HCEC 1CT (cell line): ENCODE results near the gene PLA2G1B.

Experiments used
- DNase-seq: peaks from one replicate; pipeline ENCODE4 v3.0.0-alpha.2; 2017

Gene PLA2G1B

DNA sequence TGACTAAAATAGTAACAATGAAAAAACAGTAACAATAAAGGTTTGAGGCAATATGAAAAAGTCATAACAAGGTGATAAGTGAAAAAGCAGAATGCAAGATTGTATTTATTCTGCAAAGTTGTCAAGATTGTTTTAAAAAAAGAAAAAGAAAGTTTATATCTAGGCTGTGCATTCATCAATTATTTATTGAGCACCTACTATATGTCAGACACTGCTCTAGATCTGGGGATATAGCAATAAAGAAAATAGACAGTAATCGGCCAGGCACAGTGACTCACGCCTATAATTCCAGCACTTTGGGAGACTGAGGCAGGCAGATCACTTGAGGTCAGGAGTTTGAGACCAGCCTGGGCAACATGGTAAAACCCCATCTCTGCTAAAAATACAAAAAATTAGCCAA, 3.8 kb downstream of the PLA2G1B start:
- DNase-seq, result no peak

DNA sequence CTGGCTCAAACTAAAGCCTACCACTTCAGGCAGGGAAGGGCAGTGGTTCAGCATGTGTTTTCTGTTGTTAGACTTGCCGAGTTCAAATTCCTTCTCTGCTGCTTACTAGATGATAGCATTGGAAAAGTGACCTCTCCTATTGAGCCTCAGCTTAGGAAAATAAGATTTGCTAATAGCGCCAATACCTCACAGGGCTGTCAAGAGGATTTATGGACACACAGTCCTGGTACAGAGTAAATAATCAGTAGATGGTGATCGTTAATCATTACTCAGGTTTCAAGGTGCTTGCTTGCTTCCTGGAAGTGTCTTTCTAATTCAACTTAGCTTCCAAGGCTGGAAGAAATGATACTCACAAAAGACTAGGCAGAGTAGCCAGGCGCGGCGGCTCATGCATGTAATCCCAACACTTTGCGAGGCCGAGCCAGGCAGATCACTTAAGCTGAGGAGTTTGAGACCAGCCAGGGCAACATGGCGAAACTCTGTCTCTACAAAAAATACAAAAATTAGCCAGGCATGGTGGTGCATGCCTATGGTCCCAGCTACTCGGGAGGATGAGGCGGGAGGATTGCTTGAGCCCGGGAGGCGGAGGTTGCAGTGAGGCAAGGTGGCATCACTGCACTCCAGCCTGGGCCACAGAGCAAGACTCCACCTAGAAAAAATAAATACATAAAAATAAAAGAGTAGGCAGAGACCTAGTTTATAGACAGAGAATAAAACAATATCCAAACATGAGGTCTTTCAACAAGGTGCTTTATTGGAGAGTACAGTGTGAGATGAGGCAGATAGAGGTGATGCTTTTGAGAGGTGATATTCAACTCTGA, 6.0 kb downstream of the PLA2G1B start:
- DNase-seq, result no peak

DNA sequence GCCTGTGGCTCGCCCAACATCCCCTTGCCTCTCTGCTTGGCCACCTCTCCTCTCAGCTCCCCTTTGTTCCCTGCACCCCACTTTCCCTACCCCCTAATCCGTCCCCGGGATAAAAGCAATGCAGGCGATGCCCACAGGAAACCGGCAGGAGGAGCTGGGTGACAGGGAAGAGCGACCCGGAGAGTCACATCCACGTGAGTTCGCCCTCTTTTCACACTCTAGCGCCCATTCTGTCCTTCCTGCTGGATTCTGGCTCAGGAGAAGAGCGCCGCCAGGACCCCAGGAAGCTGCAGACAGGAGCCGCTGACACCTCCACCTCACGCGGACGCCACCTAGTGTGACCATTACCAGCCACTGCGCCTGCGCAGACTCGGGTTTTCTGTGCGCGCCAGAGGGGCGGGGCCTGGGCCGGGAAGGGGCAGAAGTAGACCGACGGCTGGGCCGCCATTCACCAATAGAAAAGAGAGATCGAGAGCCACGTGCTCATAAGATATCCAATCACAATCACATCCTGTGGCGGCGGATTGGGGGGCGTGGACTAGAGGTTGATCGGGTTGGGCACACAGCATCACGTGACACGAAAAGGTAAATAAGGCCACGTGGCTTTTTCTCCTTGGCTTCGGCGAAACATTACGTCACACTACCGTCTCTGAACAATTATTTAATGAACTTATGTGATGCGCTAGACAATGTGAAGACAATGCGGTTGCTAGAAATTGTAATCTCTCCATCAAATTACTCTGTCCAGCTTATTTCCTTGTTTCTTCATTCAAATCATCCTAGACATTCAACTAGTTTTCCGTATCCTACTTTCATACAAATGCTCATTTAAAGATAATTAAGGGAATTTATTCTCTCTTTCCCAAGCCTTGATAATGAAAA, 10.1 kb downstream of the PLA2G1B start:
- peak; percentile 100 for DNase-seq

DNA sequence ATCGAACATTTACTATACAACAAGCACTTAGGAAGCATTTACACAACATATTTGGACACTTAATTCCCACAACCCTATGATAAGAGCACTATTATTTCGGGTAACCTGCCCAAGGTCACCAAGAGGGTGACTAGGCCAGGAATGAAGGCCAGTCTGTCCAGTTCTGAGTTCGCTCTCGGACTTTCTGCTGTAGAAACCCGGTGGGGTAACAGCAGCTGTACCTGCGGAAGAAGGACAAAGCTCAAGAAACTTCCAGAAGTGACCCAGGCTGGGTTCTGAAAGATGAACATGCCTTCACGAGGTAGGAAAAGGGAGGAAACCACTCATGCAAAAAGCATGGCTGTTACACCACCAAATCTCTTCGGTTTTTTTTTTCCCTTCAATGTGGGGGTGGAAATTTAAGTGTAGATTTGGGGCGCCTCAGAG, 10.8 kb downstream of the PLA2G1B start:
- no peak for DNase-seq

DNA sequence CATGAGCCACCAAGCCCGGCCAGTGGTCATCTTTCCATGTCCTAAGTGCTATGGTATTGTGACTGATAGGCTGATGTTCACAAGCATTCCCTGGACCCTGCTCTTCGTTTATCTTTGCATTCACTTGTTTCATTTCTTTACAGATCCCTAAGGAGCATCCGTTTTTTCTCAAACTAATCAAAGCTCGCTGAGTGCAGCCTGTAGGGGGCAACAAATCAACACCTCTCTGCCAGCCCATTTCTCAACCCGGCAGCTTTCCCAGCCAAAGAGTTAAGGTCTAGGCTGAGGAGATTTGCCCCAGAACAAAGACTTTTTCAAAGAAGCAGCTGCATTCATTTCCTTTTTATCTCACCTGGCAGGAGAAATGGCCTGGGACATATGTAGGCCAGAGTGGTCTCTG, 13.4 kb downstream of the PLA2G1B start:
- peak; percentile 10 for DNase-seq

DNA sequence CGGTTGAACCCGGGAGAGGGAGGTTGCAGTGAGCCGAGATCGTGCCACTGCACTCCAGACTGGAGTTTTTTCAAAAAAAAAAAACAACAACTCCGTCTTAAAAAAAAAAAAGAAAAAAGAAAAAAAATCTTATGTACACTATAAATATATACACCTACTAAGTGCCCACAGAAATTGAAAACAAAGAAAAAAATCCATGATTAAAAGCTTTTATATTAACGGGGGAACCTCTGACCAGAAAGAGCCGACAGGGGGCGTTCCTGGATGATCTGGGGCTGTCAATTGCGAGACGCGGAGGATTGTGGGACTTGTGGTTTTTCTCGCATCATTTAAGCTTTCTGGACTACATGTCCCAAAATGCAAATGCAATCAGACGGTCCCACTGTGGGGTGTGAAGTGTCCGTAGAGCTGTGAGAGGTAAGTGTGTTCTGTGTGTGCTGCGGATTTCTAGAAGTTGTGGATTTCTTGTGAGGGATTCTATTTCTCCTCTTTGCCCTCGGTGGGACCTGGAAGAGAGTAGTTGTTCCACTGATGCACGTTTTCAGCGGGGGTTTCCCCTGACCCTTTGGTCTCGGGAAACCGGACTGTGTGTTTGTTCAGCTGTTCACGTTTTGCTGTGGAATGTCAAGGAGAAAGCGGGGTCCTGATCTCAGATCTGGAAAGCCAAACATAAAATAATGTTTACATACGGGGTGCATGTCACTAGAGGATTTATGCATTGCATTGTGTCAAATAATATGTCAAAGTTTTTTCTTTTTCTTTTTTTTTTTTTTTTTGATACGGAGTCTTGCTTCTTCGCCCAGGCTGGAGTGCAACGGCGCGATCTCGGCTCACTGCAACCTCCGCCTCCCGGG, 25.4 kb downstream of the PLA2G1B start, which contains the start of gene SIRT4:
SIRT4 (plus strand) TSS at position 360 of the 854 bp plus-strand sequence. CDS start 1,241 bp downstream, outside the sequence.
- peak; percentile 92 for DNase-seq

DNA sequence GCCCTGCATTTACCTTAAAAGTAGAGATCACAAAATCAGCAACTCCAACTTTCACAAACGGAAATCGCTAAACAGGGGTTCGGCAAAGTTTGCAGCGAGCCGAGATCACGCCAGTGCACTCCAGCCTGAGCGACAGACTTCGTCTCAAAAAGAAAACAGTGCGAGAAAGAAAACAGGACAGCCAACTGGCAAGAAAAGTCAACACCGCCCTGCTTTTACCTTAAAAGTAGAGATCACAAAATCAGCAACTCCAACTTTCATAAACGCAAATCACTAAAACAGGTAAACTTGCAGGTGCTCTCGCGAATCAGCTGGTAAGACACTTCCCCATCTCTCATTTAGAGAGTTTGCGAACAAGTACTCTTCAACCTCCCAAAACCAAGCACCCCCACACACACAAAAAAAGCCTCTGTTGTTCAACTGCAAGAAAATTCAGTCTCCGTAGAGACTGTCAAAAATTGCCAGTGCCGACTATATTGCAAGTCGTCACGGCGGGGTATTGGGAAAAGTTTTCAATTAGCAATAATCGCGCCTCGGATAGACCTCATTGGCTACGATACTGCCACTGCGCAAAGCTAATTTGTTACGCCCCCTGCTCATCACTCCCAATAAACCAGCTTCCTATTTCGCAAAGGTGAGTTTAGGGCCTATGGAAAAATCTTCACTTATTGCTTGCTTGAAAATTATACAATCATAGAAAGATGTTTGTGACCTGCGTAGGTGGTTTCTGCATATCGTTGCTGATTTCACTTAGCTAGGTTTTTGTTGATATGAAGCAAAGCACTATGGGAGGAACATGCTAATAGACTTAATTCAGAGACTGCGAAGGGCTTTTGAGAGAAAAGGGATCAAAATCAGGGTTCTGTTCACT, 34.7 kb downstream of the PLA2G1B start, which contains the start of gene RNU4-1:
RNU4-1 (minus strand) TSS at position 577 of the 871 bp plus-strand sequence.
- DNase-seq, result peak; percentile 97

DNA sequence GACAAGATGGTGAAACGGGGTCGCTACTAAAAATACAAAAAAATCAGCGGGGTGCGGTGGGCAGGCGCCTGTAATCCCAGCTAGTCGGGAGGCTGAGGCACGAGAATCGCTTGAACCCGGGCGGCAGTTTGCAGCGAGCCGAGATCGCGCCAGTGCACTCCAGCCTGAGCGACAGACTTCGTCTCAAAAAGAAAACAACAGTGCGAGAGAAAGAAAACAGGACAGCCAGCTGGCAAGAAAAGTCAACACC, 35.2 kb downstream of the PLA2G1B start:
- DNase-seq, result no peak

DNA sequence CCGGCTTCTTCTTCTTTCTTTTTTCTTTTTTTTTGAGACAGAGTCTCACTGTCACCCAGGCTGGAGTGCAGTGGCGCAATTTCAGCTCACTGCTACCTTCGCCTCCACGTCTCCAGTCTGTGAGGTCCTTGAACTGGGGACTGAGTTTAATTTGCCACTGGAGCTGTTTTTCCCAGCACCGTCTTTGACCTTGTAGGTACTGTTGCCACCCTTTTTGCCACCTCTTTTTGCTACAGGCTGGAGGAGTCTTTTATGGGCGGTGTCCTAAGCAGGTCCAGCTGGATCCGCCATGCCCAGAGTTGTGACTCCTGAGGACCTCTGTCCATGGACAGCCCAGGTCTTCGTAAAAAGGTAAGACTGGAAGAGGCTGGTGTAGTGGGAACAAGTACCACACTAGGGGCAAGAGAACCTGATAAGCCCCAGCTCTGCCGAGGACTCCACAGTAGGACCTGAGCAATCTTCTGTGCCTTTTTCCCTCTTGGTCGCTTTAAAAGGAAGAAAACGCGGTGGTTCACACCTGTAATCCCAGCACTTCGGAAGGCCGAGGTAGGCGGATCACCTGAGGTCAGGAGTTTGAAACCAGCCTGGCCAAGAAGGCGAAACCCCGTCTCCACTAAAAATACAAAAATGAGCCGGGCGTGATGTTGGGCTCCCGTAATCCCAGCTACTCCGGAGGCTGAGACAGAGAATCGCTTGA, 36.8 kb downstream of the PLA2G1B start:
- no peak for DNase-seq

DNA sequence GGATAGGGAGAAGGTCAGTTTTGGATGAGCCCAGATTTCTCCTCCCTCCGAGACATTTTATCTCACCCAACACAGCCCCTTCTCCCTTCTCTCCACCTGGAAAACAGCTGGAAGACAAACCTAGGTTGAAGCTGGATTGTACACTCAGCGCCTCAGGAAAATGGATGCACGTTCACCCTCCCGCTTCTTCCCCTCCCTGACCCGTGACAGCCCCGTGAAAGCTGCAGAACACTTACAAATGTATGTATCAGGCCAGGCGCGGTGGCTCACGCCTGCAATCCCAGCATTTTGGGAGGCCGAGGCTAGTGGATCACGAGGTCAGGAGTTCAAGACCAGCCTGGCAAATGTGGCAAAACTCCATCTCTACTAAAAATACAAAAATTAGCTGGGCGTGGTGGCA, 40.1 kb downstream of the PLA2G1B start:
- DNase-seq, result no peak

DNA sequence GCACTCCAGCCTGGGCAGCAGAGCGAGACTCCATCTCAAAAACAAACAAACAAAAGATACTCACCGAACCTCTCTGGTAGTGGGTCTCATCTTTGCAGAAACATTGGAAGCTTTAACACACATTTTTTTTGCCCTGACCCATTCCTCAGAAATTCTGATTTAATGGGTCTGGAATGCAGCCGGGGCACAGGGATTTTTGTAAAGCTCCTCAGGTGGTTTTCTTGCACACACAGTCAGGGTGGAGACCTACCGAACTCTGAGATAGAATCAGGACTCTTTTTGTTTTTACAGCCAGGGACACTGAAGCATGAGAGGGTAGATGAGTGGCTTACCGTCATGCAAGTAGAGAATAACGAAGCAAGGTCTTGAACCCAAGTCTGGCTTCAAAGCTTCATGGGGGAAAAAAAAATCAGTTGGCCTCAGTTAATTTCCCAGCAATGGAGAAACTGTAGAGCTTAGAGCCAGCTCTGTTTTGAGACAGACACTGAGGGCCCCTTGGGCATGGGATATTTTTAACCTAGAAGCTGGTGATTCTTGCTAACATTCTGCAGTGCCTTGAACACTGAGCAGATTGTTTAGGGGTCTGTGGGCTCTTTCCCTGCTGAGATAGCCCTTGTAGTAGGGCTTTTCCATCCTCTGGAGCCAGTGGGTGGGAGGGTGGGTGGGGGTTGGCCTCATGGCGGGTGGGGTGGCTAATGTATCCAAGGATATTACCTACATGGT, 40.6 kb downstream of the PLA2G1B start:
- DNase-seq, result no peak

DNA sequence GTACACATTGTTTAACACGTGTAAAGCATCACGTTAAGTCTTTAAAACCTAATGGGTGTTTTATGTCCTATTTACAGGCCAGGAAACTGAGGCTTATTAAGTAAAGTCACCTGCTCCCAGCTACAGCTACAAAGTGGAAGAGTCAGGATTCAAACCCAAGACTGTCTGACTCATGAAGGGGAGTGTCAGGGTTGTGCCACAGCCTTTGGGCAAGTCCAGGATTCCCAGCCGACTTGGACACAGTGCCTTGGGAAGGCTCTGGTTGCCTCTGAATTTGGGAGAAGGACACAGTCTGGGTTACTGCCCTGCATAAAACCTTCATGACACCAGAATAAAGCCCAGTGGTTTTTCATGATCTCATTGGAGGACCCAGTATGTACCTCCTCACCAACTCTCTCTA, 43.2 kb downstream of the PLA2G1B start:
- no peak for DNase-seq

DNA sequence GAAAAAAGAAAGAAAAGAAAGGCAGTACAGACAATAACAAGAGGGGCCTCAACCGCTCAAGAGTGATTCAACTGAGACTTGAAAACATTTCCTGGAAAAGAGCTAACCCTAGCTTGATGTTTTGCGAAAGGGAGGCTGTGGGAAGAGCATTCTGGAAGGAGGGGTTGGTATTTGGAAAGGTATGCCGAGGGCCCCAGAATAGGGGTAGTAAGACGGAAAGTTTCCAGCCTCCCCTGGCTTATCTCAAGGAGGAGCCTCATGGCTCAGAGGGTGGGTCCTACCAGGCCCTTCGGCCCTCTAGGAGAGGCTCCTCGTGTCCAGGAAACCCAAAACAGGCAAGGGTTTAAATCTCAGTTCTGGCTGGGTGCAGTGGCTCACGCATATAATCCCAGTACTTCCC, 44.3 kb downstream of the PLA2G1B start:
- no peak for DNase-seq

DNA sequence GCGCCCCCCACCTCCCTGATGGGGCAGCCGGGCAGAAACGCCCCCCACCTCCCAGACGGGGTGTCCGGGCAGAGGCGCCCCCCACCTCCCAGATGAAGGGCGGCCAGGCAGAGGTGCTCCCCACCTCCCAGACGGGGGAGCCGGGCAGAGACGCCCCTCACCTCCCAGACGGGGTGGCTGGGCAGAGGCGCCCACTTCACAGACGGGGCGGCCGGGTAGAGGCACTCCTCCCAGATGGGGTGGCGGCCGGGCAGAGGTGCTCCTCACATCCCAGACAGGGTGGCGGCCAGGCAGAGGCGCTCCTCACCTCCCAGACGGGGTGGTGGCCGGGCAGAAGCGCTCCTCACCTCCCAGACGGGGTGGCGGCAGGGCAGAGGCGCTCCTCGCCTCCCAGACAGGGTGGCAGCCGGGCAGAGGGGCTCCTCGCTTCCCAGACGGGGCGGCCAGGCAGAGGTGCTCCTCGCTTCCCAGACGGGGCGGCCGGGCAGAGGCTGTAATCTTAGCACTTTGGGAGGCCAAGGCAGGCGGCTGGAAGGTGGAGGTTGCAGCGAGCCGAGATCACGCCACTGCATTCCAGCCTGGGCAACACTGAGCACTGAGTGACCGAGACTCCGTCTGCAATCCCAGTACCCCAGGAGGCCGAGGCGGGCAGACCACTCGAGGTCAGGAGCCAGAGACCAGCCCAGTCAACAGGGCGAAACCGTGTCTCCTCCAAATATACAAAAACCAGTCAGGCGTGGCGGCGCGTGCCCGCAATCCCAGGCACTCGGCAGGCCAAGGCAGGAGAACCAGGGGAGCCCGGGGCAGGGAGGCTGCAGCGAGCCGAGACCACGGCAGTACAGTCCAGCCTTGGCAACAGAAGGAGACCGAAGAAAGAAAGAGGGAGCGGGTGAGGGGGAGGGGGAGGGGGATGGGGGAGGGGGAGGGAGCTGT, 49.2 kb downstream of the PLA2G1B start:
- no peak for DNase-seq

DNA sequence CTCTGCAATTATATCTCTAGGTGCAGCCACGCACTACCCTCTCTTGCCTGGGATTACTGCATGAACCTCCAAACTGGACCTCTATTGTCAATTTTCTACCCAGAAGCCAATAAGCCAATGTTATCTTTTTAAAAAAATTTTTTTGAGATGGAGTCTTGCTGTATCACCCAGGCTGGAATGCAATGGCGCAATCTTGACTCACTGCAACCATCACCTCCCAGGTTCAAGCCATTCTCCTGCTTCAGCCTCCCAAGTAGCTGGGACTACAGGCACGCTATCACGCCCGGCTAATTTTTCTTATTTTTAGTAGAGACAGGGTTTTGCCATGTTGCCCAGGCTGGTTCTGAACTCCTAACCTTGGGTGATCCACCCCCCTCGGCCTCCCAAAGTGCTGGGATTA, 50.8 kb downstream of the PLA2G1B start:
- peak; percentile 51 for DNase-seq
